Ureter (tissue), 1 donor: ENCODE data around the gene TMEM135. TPM values are rescaled to one million over a fixed set of nuclear protein-coding genes. Genes with fewer than 3 reads are reported as not detected.

Experiments used
- DNase-seq: peaks from one replicate; pipeline ENCODE4 v3.0.0-alpha.2; 2020; ENCODE audit warnings: low spot score
- total RNA-seq: library from RNA; stranded (reverse); gene quantifications from one replicate; pipeline ENCODE4 v1.2.4, GENCODE V29; 2023
- donor health status: DM: yes; HTN: yes; CAD: no.

Gene TMEM135
- total RNA-seq, 1 donor from 2014 or later = 25.5 TPM

DNA sequence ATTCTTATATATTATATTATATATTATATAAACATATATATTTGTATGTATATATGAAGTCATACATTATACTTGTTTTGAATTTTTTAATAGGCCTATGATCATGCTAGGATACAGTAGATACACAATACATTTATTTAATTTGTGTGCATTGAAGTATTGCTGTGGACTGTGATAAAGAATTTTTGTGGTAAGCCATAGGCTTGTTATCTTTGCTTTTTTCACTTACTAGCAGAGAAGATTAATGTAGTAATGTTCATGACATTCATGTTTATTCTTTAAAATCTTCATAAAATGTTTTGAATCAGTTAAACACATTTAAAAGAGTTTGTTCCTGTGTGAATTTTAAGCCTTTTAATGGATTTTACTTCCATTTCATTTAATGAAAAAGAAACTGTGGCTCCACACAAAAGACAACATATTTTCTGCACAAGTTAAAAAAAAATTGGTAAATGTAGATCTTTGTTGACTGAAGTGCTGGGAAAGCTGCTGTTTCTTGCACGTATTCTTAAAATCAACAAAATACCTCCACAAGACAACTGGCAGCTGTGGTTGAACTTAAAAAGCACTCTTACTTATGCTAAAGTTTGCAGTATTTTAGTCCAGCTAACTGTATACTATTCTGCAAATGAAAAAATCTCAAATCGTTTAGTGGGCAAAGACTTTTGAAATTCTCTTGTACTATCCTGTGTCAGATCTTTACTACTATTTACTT lies 156.2 kb downstream of the TMEM135 start:
- DNase-seq = no peak

- DNase-seq = no peak
These were observed 157.5 kb downstream of the TMEM135 start for GRCh38 chr11:87194985-87195820.

- no peak for DNase-seq
These were observed 160.6 kb downstream of the TMEM135 start for GRCh38 chr11:87198266-87198881.

GRCh38 chr11:87201376-87201775 lies 163.6 kb downstream of the TMEM135 start:
- DNase-seq = no peak

DNA sequence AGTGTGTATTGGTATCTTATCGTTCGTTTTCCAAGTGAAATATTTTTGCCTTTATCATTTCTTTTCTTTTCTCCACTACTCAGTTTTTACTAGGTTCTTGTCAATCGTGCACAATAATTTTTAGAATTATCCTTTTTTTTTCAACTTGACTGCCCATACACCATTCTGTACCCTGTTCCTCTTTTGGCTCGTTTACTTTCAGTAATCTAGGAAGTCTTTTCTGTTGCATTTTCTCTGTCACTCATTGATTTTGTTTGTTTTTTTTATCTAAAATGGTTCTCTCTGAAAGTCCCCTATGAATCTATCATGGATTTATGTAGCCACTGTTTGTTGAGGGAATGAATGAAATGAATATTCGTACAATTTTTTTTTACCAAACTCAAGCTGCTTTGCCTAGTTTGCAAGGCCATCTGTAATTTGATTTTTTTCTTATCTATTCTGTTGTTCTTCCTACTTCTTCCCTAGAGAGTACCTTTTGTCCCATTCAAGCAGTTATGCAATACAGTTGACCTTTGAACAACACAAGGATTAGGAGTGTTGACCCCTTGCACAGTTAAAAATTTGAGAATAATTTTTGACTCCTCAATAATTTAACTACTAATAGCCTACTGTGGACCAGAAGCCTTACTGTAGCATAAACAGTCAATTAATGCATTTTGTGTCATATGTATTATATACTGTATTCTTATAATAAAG lies 166.3 kb downstream of the TMEM135 start:
- no peak for DNase-seq

DNA sequence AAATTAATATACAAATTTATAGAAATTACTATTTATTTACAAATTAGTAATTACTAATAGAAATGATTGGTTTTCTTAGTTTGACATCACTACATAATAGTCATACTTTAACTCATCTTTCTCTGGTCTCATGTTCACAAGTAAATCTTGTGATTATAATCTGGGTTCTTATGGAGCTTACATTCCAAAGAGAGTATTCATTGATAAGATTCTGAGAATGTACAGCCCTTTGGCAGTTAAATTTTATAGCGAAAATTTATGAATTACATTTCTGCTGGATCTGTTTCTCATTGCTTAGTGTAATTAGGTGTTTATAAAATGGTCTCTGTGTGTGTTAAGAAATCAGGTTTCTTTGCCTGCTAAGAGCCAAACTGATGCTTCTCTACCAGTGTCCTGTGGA lies 175.2 kb downstream of the TMEM135 start:
- DNase-seq = no peak

- DNase-seq = no peak
These were observed 175.7 kb downstream of the TMEM135 start for GRCh38 chr11:87213444-87213843.

DNA sequence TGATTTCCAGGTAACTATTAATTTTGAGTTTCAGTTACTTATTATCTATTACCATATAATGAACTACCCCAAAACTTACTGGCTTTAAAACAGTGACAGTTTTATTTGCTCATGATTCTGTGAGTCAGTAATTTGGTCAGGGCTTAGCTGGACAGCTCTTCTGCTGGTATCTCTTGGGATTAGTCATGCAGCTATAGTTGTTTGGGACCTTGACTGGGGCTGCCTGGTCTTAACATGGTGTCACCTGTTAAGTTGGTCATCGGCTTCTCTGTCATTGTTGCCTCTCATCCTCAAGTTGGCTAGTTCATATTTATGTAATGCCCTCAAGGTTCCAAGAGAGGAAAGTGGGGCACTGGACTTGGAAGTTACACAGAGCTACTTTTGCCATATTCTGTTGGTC lies 177.5 kb downstream of the TMEM135 start:
- no peak for DNase-seq

DNA sequence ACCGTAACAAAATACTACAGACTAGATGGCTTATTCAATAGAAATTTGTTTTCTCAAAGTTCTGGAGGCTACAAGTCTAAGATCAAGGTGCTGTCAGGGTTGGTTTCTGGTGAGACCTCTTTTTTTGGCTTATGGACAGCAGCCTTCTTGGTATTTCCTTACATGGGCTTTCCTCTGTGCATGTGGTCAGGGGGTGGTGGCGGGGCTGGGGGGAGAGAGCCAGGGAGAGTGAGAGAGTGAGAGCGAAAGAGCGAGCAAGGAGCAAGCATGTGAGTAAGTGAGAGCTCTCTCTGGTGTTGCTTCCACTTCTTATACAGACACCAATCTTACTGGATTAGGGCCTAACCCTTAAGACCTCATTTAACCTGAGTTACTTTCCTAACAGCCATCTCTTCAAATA lies 181.5 kb downstream of the TMEM135 start:
- no peak for DNase-seq

DNA sequence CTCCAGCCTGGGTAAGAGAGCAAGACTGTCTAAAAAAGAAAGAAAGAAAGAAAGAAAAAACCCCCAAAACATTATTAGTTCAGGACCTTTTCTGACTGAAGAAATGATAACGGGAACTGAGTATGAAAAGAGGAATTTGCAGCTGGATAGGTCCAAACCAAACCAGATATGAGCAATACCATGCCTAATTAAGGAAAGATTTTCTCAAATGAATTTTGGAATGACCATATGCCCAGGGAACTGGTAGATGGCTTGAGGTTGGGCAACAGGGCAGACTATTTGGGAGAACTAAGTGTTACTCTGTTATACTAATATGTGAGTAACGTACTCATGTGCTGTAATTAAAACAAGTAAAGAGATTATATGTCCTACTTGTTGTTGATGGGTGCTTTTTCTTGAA lies 186.1 kb downstream of the TMEM135 start:
- DNase-seq = no peak

- DNase-seq = no peak
These were observed 186.8 kb downstream of the TMEM135 start for GRCh38 chr11:87224486-87224885.

DNA sequence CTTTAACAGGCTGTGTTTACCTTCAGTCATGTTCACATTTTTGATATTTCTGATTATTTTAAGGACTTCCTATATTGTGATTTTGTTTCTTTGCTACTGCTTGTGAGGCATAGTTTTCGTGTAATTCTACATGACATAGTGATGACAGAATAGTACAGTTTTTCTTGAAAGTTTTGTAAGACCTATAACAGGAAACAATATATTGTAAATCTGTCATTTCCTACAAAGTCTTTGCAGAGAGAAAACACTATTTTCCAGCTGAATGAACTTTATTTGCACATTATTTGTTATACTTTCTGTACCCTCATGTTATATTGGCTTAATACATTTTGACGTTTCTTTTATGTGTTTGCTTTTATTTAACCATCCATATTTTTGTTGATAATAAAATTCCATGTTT lies 191.1 kb downstream of the TMEM135 start:
- DNase-seq = no peak

DNA sequence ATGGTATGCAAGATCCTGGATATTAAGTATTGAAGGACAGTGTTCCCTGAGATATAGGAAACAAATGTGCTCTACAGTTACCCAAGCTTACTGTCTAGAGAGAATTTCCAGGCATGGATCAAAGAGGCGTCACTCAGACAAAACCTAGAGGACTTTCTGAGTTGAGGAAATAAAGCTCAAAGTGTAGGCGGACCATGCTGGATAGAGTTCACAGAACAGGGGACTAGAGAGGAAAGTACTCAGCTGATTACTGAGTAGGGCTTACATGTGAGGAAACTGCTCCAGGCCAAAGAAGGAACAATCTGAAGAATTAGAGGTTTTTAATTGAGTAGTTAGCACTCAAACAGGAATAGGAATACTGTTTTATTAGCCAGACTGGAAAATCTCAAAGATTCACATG lies 193.3 kb downstream of the TMEM135 start:
- DNase-seq = no peak

DNA sequence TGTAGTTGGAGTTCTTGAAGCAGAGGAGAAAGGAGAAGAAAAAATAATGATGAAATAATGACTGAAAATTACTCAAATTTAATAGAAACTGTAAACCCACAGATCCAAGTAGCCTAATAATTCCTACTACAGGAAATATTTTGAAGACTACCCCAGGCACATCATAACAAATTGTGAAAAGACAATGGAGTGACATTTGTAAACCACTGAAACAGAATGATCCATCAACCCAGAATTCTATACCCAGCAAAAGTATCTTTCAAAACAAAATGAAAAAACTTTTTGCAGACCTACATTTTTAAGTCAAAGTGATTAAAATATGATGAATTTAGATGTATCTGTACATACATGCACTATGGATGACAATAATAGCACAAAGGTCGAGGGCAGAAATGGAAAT lies 194.6 kb downstream of the TMEM135 start:
- no peak for DNase-seq

- no peak for DNase-seq
These were observed 197.6 kb downstream of the TMEM135 start for GRCh38 chr11:87235366-87235765.

DNA sequence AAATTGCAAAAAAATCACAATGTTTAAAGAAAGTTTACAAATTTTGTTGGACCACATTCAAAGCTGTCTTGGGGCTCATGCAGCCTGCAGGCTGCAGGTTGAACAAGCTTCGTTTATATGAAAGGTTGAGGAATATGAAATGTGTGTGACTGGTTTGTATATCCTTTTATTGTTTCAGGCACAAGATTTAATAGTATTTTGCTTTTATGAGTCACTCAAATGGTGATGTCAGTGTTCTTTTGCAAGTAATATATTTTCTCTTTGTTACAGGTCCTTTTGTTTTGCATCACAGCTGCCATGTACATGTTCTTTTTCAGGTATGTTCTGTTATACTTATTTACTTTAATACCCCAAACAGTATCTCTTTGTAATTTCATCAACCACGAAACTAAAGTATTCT lies 198.6 kb downstream of the TMEM135 start:
- DNase-seq = no peak

GRCh38 chr11:87239001-87239400 lies 201.3 kb downstream of the TMEM135 start:
- no peak for DNase-seq

GRCh38 chr11:87239531-87239930 lies 201.8 kb downstream of the TMEM135 start:
- no peak for DNase-seq

- DNase-seq = no peak
These were observed 213.8 kb downstream of the TMEM135 start for GRCh38 chr11:87251560-87251959.

DNA sequence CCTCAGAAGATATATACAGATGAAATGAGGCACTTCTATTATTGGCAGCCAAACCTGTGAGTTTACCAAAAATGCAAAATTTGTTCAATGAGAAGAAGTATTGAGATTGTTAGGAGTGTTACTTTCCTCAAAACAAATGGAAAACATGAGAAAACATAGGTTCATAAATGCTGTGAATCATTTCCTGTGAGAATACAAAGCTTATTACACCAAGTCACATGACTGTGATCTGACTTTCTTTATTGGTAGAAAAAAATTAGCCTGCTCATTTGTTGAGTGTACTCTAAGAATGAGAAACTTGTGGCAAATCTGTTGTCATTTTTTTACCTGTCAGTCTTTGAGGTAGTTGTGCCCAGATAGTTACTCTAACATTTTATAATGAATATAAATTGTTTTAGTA lies 215.1 kb downstream of the TMEM135 start:
- DNase-seq = no peak

DNA sequence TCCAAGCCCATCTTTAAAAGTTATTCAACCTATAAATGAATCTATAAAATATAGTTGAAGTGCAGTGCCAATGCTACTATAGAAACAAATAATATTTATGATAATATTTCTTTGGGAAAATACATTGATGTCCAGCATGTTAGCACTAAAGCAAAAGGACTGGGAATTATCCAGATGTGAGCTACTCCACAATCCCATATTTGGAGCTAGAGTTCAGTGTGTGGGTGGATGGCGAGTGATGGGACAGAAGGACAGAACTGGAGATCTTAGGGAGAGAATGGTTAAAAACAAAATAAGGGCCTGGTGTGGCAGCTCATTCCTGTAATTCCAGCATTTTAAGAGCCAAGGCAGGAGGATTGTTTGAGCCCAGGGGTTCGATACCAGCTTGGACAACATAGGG lies 216.8 kb downstream of the TMEM135 start:
- no peak for DNase-seq

DNA sequence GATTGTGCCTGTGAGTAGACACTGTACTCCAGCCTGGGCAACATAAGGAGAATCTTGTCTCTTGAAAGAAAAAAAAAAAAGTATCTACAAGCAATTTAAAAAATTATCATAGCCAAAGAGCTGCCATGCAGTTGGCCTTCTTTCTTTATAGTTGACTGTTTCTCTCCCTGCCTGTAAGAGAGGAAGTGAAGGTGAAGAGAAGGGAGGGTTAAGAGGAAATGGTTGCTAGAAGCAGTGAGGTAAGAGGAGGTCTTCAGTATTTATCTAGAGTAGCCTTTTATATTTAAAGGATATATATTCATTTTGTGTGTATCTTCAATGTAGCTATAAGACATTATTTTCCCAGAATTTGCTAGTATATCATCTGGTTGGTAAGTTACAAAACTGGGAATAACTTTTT lies 217.9 kb downstream of the TMEM135 start:
- no peak for DNase-seq
